SHP77 (cell line): ENCODE results near the gene C2CD4A.
A peak's percentile ranks its signal among the peaks of the same experiment; 100 is the strongest.
"Not testable (repeated sequence)": the region's sequence is repeated elsewhere in the genome, so short reads cannot be mapped to it uniquely, and the experiment has no call there.

Experiments
- DNase-seq, 2 experiments: peaks; one replicate each; lab custom pipeline; 2025; lab: John Stamatoyannopoulos, UW

C2CD4A gene

DNA sequence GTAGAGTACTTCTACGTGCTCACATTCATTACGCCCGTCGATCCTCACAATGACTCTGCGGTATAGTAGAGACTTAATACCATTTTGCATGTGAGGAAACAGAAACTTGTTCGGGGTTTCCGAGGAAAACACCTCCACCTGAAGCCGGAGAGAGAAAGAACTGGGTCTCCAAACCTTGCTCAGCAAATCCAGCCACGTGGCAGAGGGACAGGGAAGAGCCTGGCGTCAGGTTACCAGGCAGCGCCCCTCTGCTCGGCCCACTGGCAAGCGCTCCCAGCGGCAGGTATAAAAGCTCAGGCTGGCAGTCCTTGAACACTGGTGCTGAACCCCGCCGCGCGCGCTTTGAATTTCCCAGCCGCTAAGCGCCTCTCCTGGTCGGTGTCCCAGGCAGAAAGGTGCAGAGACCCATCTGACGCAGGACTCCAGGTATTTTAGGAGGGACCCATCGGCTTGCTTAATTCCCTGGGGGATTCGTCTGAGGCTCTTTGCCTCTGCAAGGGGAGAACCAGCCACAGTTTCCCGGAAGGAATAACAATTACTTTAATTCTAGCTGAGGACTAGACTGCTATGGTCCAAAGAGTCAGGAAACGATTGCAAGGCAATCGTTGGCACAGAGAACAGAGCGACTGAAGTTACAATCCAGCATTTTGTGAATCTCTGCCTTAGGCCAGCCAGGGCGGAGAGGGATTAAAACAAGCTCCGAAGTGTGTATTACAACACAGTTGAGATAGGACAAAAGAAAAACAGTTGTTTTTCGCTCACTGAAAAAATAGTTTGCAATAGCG lies at the start of gene C2CD4A:
TSS of gene C2CD4A (plus strand) at position 315 of the 785 bp plus-strand sequence. CDS start 637 bp downstream, outside the sequence.
- DNase-seq = peak; percentile 88 to 97

- no peak for DNase-seq
Measured at GRCh38 chr15:62020576-62021160, 46.1 kb upstream of the C2CD4A start.

DNA sequence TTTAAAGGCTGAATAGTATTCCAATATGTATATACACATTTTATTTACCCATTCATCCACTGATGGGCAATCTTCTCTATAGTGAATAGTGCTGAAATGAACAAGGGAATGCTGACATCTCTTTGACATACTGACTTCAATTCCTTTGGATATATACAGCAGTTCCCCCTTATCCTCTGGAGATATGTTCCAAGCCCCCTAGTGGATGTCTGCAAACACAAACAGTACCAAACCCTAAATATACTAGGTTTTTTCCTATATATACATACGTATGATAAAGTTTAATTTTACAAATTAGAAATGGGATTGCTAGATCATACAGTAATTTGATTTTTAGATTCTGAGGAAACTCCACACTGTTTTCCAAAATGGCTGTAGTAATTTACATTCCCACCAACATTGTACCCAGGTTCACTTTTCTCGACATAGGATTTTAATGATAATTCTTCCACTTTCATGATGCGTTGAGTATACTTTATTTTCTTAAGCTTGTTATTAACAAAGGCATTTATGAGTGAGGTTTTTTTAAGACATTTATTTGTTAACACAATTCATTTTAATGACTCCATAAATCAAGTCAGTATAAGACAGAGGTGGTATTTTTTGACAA lies 44.7 kb upstream of the C2CD4A start:
- peak in 1 of 2 experiments; percentile 7 for DNase-seq

DNA sequence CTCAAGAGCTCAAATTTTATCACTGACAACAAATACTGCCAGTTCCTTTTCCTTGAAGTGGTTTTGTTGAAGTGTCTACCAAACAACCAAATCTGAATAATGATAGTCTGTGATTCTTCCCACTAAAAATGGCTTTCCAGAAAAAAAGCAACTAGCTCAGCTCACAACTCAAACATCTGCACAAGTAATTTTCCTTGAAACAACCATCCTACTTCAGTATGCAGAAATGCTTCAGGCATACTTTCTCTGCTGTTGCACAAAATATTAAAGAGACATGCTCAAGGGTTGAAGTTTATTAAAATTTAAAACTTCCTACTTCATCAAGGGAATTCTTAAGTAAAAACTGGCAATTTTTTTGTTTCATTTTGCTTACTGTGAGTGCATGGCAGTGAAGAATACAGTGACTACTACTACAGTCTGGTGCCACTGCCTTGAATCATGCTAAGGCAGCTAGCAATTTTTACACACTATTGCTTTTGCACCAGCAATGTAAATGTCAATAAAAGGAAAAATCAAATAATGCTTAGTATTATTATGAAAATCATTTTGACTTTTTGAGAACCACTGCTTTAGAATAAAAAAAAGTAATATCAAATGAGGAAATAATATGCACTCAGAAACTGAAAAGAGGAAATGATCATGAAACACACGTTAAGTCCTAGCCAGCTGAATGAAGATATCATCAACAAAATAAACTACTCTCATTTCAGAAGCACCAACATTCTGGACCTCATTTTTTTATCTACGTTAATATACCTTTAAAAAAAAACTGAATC lies 40.1 kb upstream of the C2CD4A start:
- DNase-seq = no peak

- no peak for DNase-seq
Measured at GRCh38 chr15:62027263-62027565, 39.6 kb upstream of the C2CD4A start.

- no peak for DNase-seq
Measured at GRCh38 chr15:62027916-62028315, 38.9 kb upstream of the C2CD4A start.

- no peak for DNase-seq
Measured at GRCh38 chr15:62035256-62035924, 31.4 kb upstream of the C2CD4A start.

DNA sequence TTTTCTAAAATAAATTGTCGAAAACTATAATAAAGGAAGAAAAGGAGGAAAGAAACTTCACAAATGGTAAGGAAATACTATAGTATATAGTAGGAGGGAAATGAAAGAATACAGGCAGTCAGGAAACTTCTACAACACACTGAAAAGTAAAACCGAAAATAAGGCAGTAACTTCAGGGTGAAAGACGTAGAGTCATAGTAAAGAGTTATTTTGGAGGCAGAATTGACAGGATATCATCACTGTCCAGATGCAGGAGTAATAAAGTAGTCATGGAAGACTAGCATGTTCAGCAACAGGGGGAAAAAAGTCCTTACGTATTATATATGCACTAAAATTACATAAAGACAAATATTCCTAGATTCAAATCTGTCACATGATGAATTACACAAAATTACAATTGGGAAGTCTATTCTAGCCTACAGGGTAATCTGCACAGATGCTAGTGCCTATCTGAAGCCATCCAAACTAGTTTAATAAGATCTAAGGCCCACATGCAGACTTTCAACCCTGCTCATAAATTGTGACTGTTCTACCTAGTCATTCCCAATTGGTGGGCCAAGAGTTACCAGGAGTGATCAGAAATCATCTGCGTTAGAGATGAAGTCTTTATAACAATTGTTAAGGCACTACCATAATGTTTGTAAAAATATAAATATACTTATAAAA lies 20.6 kb upstream of the C2CD4A start:
- no peak for DNase-seq

GRCh38 chr15:62047282-62047827 lies 19.4 kb upstream of the C2CD4A start:
- no peak for DNase-seq

GRCh38 chr15:62048254-62048653 lies 18.5 kb upstream of the C2CD4A start:
- DNase-seq = not testable (repeated sequence)

DNA sequence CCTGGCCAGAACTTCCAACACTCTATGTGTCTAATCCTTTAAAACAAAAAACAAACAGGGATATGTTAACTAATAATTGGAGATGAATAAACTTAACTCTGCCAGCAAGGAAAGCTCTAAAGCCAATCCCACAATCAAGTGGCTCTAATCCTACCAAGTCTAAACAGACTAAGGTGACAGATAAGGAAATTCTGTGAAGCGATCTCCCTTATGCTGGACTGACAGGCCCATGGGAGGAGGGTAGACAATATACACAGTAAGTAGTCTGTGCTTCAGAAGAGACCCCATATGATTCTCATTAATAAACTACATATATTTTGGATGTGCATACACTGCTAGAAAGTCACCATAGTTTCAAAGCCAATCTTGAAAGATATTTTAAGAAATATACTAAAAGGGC lies 16.7 kb upstream of the C2CD4A start:
- DNase-seq = no peak

DNA sequence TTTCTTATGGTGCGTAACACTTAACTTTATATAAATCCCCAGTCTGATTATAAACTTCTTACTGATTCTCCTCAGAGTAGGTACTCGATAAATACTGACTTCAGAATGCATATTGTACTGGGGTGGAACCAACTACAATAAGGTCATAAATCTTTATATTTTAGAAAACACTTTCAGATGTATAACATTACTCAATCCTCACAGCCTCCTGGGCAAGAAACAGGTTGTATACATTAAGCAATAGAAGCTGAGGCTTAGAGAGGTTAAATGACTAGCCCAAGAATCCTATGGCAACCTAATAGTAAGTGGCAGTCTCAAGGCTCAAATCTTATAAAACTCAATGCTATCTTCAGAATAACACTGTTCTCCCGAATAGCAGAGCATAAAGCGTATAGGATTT lies 15.6 kb upstream of the C2CD4A start:
- no peak for DNase-seq

GRCh38 chr15:62052713-62053112 lies 14.1 kb upstream of the C2CD4A start:
- DNase-seq = no peak

- no peak for DNase-seq
Measured at GRCh38 chr15:62053439-62054085, 13.2 kb upstream of the C2CD4A start.

- no peak for DNase-seq
Measured at GRCh38 chr15:62054979-62055378, 11.8 kb upstream of the C2CD4A start.

- DNase-seq = no peak
Measured at GRCh38 chr15:62057341-62057980, 9.3 kb upstream of the C2CD4A start.

DNA sequence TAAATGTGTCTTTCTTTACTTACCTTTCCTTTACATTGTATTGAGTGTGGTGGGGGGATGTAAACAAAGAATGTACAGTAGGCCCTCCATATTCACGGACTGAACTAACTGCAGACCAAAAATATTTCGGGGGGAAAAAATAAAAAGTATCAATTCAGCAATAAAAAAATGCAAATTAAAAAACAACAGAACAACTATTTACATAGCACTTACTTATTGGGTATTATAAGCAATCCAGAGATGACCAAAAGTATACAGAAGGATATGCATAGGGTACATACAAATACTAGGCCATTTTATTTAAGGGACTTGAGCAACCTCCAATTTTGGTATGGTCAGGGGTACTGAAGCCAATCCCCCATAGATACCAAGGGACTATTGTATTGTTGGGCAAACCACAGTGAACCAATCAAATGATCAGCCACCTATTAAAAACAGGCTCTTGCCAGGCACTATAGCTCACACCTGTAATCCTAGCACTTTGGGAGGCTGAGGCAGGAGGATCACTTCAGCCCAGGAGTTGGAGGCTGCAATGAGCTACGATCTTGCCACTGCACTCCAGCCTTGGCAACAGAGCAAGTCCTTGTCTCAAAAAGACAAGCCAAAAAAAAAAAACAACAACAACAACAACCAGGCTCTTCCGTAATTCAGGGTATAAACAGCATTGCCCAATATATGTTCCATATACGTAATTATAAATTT lies 8.3 kb upstream of the C2CD4A start:
- no peak for DNase-seq

DNA sequence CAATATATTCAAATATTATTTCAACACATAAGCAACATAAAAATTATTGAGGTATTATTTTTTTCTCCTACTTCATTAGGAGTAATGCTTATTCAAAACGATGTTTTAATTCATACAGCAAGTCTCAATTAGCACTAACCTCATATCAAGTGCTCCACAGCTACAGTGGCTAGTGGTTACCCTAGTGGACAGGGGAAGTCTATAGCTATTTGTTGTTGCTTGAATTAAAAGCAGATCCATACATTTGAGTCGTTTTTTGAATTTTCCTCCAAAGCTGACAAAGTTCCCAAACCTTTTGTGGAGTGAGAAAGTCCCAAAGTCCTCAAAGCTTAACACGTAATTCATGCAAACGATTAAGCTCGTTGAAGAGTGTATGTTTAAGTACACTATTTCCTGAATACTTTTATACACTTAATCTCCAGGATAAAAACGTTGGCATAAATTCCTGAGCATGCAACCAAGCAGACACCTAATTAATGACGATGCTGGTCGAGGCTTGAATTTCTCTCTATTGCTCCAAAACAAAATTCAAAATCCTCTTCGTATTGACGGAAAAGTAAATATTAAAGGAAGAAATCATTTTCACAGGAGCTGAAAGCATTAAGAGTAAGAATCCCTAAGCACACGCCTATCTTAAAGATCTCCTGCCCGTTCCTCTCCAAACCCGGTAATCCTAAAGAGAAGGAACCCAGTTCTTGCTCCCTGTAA lies 7.5 kb upstream of the C2CD4A start:
- no peak for DNase-seq

- DNase-seq = peak; percentile 52 to 58
Measured at GRCh38 chr15:62059816-62060112, 7.0 kb upstream of the C2CD4A start.
